HepG2 (cell line): ENCODE data around the gene HNRNPA2B1. TPM values are rescaled to one million over a fixed set of nuclear protein-coding genes. Genes with fewer than 3 reads are reported as not detected.

Source experiments
- ATF7 ChIP-seq, 2 experiments: fragments of 450-650 bp in 1 of 2; sonication (generic) in 1 of 2; formaldehyde crosslinking in 1 of 2; IDR thresholded peaks; 2 replicates each; pipeline versions ENCODE4 v1.4.0 to v1.6.1; 2016 to 2020; ENCODE audit warnings: antibody characterized with exemption in 1 of 2, mild to moderate bottlenecking in 1 of 2, missing genetic modification reagents in 1 of 2
- CEBPB ChIP-seq: IDR thresholded peaks from 2 replicates; pipeline ENCODE4 v1.6.1; 2011; ENCODE audit warnings: low read depth, low read length, improper control_type of control experiment, borderline replicate concordance
- CREB1 ChIP-seq, 2 experiments: fragments of 450-650 bp in 1 of 2; IDR thresholded peaks; 2 replicates each; pipeline ENCODE4 v1.6.1; 2016 to 2017; ENCODE audit warnings: control low read depth in 1 of 2, mild to moderate bottlenecking in 1 of 2, missing compliant biosample characterization in 1 of 2, missing genetic modification characterization in 1 of 2
- GATAD2A ChIP-seq: IDR thresholded peaks from 2 replicates; pipeline ENCODE4 v1.6.1; 2016
- HCFC1 ChIP-seq: fragments of 150-350 bp; IDR thresholded peaks from 2 replicates; pipeline ENCODE4 v1.6.1; 2014; ENCODE audit warnings: low read depth, low read length
- HES4 ChIP-seq: sonication (generic); formaldehyde crosslinking; IDR thresholded peaks from 2 replicates; pipeline ENCODE4 v1.9.0; 2021; ENCODE audit warnings: mild to moderate bottlenecking, missing genetic modification reagents, borderline replicate concordance
- KDM2A ChIP-seq: sonication (generic); formaldehyde crosslinking; IDR thresholded peaks from 2 replicates; pipeline ENCODE4 v1.4.0; 2020; ENCODE audit warnings: low read depth, missing genetic modification reagents, borderline replicate concordance
- MTA3 ChIP-seq: sonication (generic); formaldehyde crosslinking; IDR thresholded peaks from 2 replicates; pipeline ENCODE4 v1.4.0; 2020; ENCODE audit warnings: missing genetic modification reagents
- RBM22 ChIP-seq: fragments of 200-400 bp; formaldehyde crosslinking; optimal IDR thresholded peaks from 2 replicates; pipeline ENCODE3; 2017; ENCODE audit warnings: mild to moderate bottlenecking, low read length, moderate library complexity
- RXRA ChIP-seq: sonication (generic); formaldehyde crosslinking; IDR thresholded peaks from 2 replicates; pipeline ENCODE4 v1.5.1; 2020; ENCODE audit warnings: missing genetic modification reagents
- SMAD9 ChIP-seq: sonication (generic); formaldehyde crosslinking; IDR thresholded peaks from 2 replicates; pipeline ENCODE4 v1.5.1; 2020; ENCODE audit warnings: mild to moderate bottlenecking, missing genetic modification reagents
- SMC3 ChIP-seq: IDR thresholded peaks from 2 replicates; pipeline ENCODE4 v1.6.1; 2011; ENCODE audit warnings: low read length, improper control_type of control experiment
- ZBTB7B ChIP-seq: sonication (generic); formaldehyde crosslinking; IDR thresholded peaks from 2 replicates; pipeline ENCODE4 v1.4.0; 2020; ENCODE audit warnings: missing genetic modification reagents
- ZFX ChIP-seq: sonication (generic); formaldehyde crosslinking; IDR thresholded peaks from 2 replicates; pipeline ENCODE4 v1.4.0; 2020; ENCODE audit warnings: mild to moderate bottlenecking, low read depth, missing genetic modification reagents, moderate library complexity
- ZMYM4 ChIP-seq: sonication (generic); formaldehyde crosslinking; IDR thresholded peaks from 2 replicates; pipeline ENCODE4 v1.8.1; 2023; ENCODE audit warnings: mild to moderate bottlenecking, missing genetic modification reagents
- ZNF3 ChIP-seq: IDR thresholded peaks from 2 replicates; pipeline ENCODE4 v1.7.0; 2017; ENCODE audit warnings: inconsistent platforms
- ZNF30 ChIP-seq: sonication (generic); formaldehyde crosslinking; IDR thresholded peaks from 2 replicates; pipeline ENCODE4 v1.5.0; 2020; ENCODE audit warnings: mild to moderate bottlenecking, missing genetic modification reagents
- ZNF333 ChIP-seq: sonication (generic); formaldehyde crosslinking; IDR thresholded peaks from 2 replicates; pipeline ENCODE4 v1.4.0; 2020; ENCODE audit warnings: mild to moderate bottlenecking, missing genetic modification reagents, borderline replicate concordance
- ZNF546 ChIP-seq: sonication (generic); formaldehyde crosslinking; conservative IDR thresholded peaks from 2 replicates; pipeline ENCODE4 v1.8.1; 2023; ENCODE audit warnings: mild to moderate bottlenecking, missing genetic modification reagents
- ZNF556 ChIP-seq: sonication (generic); formaldehyde crosslinking; IDR thresholded peaks from 2 replicates; pipeline ENCODE4 v1.4.0; 2020; ENCODE audit warnings: mild to moderate bottlenecking, missing genetic modification reagents, borderline replicate concordance
- ZNF562 ChIP-seq: sonication (generic); formaldehyde crosslinking; IDR thresholded peaks from 2 replicates; pipeline ENCODE4 v1.8.0; 2022; ENCODE audit warnings: missing genetic modification reagents, borderline replicate concordance
- ZNF629 ChIP-seq: sonication (generic); formaldehyde crosslinking; conservative IDR thresholded peaks from 2 replicates; pipeline ENCODE4 v1.5.0; 2020; ENCODE audit warnings: missing genetic modification reagents
- ZNF746 ChIP-seq: sonication (generic); formaldehyde crosslinking; IDR thresholded peaks from 2 replicates; pipeline ENCODE4 v1.8.0; 2022; ENCODE audit warnings: mild to moderate bottlenecking, missing genetic modification reagents
- ZNF883 ChIP-seq: sonication (generic); formaldehyde crosslinking; IDR thresholded peaks from 2 replicates; pipeline ENCODE4 v1.5.1; 2020; ENCODE audit warnings: mild to moderate bottlenecking, missing genetic modification reagents; ENCODE audit errors: not compliant biosample characterization
- ZSCAN12 ChIP-seq: sonication (generic); formaldehyde crosslinking; IDR thresholded peaks from 2 replicates; pipeline ENCODE4 v1.9.0; 2021; ENCODE audit warnings: mild to moderate bottlenecking, missing genetic modification reagents
- polyA plus RNA-seq, 8 experiments: library from polyadenylated mRNA; depleted of rRNA in 3 of 8; stranded (reverse) in 7 of 8; unstranded in 1 of 8; fragments of >200 nt; fragmentation: Illumina TruSeq in 4 of 8; extraction: Trizol in 4 of 8; gene quantifications; 2 replicates each; pipeline versions ENCODE4 v1.2.1 to v1.2.3, GENCODE V29; 2011 to 2016; ENCODE audit warnings: low read depth in 4 of 8, missing spikeins in 1 of 8, mixed read lengths in 1 of 8; ENCODE audit not compliant: insufficient read depth in 1 of 8
- total RNA-seq, 5 experiments: library from RNA; depleted of rRNA; stranded (reverse); fragments of >200 nt; fragmentation: Illumina TruSeq; extraction: Trizol; gene quantifications; 2 replicates each; pipeline ENCODE4 v1.2.3, GENCODE V29; 2016; ENCODE audit warnings: low read depth in 1 of 5
- TF ChIP-seq, protein P1 (sequence below): sonication (generic); formaldehyde crosslinking; IDR thresholded peaks from 2 replicates; pipeline ENCODE4 v1.8.1; 2023; ENCODE audit warnings: mild to moderate bottlenecking, missing genetic modification reagents
- TF ChIP-seq, protein P2 (sequence below): sonication (generic); formaldehyde crosslinking; IDR thresholded peaks from 2 replicates; pipeline ENCODE4 v1.5.1; 2020; ENCODE audit warnings: mild to moderate bottlenecking, missing genetic modification reagents, borderline replicate concordance
- TF ChIP-seq, protein P3 (sequence below): sonication (generic); formaldehyde crosslinking; IDR thresholded peaks from 2 replicates; pipeline ENCODE4 v1.5.0; 2020; ENCODE audit warnings: mild to moderate bottlenecking, missing genetic modification reagents

Gene HNRNPA2B1
- total and polyA plus RNA-seq, 2 of the 13 experiments (the other 11 are each of a cell fraction or from before 2014, with no cell fraction given): 193 to 412 TPM

DNA sequence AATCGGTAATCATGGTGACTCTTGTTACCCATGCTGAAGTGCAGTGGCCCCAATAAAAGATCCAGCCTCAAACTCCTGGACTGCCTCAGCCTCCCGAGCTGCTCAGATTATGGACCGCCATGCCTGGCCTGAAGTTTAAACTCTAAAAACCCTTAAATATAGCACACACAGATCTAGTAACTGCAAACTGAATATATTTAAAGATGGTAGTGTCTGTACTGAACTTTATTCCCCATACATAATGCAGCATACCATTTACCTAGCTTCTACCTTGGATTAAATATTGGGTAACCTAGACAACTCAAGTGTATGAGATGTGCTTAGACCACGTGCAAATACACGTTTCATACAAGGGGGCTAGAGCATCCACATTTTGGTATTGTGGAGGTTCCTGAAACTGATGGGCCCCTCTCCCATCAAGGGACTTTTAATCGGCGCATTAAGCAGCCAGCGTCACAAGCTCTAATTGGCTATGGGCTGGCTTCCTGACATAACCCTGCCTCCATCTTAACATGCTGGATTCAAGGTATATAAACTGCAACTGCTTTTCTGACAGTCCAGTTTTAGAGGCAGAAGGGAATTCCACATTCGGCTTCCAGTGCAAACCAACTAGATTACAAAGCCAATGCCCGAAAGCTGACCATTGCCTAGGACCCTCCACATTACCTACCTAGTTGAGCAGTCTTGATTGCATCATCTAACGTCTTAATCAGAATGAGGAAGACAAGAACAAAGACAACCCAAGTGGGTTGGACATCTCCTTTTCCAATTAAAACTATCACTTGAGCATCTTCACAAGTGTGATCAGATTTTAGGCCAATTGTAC lies 13.0 kb downstream of the HNRNPA2B1 start (continued):
- TF ChIP-seq ZSCAN12 (CRISPR knock-in tag): no peak
- TF ChIP-seq ZNF30 (CRISPR knock-in tag): no peak
- no peak for TF ChIP-seq HES4 (CRISPR knock-in tag)
- TF ChIP-seq ZFX: no peak
- TF ChIP-seq, protein P1, sequence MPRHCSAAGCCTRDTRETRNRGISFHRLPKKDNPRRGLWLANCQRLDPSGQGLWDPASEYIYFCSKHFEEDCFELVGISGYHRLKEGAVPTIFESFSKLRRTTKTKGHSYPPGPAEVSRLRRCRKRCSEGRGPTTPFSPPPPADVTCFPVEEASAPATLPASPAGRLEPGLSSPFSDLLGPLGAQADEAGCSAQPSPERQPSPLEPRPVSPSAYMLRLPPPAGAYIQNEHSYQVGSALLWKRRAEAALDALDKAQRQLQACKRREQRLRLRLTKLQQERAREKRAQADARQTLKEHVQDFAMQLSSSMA (CRISPR knock-in tag): no peak
- no peak for TF ChIP-seq ZNF333
- no peak for TF ChIP-seq HCFC1
- no peak for TF ChIP-seq ZBTB7B (CRISPR knock-in tag)
- no peak for TF ChIP-seq ZNF562 (CRISPR knock-in tag)
- no peak for TF ChIP-seq SMAD9 (CRISPR knock-in tag)
- TF ChIP-seq ZNF629: no peak
- no peak for TF ChIP-seq ZNF546
- no peak for TF ChIP-seq ZNF556 (CRISPR knock-in tag)
- no peak for TF ChIP-seq ZNF3
- no peak for TF ChIP-seq CREB1 (IDR thresholded peaks at IDR 0.05)
- TF ChIP-seq CREB1 (CRISPR knock-in tag; IDR thresholded peaks at IDR 0.05): no peak
- TF ChIP-seq ZNF883 (CRISPR knock-in tag): no peak
- TF ChIP-seq KDM2A (CRISPR knock-in tag): peak; percentile 27; the same call in 1 of the 2 replicates
- TF ChIP-seq CEBPB: peak; percentile 77
- no peak for TF ChIP-seq GATAD2A (CRISPR knock-in tag)
- TF ChIP-seq, protein P2, sequence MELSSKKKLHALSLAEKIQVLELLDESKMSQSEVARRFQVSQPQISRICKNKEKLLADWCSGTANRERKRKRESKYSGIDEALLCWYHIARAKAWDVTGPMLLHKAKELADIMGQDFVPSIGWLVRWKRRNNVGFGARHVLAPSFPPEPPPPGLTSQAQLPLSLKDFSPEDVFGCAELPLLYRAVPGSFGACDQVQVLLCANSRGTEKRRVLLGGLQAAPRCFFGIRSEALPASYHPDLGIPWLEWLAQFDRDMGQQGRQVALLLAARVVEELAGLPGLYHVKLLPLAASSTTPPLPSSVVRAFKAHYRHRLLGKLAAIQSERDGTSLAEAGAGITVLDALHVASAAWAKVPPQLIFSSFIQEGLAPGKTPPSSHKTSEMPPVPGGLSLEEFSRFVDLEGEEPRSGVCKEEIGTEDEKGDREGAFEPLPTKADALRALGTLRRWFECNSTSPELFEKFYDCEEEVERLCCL: no peak
- TF ChIP-seq ZNF746: no peak
- peak; percentile 71 for TF ChIP-seq ATF7 (IDR thresholded peaks at IDR 0.05)
- no peak for TF ChIP-seq ATF7 (CRISPR knock-in tag; IDR thresholded peaks at IDR 0.05)
- TF ChIP-seq RXRA: no peak
- TF ChIP-seq RBM22: peak; percentile 99
- TF ChIP-seq SMC3: no peak
- TF ChIP-seq, protein P3, sequence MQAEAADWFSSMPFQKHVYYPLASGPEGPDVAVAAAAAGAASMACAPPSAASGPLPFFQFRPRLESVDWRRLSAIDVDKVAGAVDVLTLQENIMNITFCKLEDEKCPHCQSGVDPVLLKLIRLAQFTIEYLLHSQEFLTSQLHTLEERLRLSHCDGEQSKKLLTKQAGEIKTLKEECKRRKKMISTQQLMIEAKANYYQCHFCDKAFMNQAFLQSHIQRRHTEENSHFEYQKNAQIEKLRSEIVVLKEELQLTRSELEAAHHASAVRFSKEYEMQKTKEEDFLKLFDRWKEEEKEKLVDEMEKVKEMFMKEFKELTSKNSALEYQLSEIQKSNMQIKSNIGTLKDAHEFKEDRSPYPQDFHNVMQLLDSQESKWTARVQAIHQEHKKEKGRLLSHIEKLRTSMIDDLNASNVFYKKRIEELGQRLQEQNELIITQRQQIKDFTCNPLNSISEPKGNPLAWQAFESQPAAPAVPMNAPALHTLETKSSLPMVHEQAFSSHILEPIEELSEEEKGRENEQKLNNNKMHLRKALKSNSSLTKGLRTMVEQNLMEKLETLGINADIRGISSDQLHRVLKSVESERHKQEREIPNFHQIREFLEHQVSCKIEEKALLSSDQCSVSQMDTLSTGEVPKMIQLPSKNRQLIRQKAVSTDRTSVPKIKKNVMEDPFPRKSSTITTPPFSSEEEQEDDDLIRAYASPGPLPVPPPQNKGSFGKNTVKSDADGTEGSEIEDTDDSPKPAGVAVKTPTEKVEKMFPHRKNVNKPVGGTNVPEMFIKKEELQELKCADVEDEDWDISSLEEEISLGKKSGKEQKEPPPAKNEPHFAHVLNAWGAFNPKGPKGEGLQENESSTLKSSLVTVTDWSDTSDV (CRISPR knock-in tag): no peak
- TF ChIP-seq ZMYM4 (CRISPR knock-in tag): no peak
- no peak for TF ChIP-seq MTA3 (CRISPR knock-in tag)
